SK-N-MC (cell line): ENCODE results near the gene TMEM92.

ENCODE experiments used
- EZH2 ChIP-seq: fragments of 200-600 bp; sonication (generic); IDR thresholded peaks from one replicate; pipeline ENCODE4 v1.6.1; 2017; ENCODE audit warnings: antibody characterized with exemption
- POLR2AphosphoS5 ChIP-seq: IDR thresholded peaks from 2 replicates; pipeline ENCODE4 v1.6.1; 2012; ENCODE audit warnings: mild to moderate bottlenecking, low read depth, low read length, borderline replicate concordance

GRCh38 chr17:50328363-50329325, 54.4 kb downstream of the TMEM92 start:
- no peak for TF ChIP-seq EZH2
- TF ChIP-seq POLR2AphosphoS5, result no peak
